ENCODE data around the gene HOXB1.

DNA sequence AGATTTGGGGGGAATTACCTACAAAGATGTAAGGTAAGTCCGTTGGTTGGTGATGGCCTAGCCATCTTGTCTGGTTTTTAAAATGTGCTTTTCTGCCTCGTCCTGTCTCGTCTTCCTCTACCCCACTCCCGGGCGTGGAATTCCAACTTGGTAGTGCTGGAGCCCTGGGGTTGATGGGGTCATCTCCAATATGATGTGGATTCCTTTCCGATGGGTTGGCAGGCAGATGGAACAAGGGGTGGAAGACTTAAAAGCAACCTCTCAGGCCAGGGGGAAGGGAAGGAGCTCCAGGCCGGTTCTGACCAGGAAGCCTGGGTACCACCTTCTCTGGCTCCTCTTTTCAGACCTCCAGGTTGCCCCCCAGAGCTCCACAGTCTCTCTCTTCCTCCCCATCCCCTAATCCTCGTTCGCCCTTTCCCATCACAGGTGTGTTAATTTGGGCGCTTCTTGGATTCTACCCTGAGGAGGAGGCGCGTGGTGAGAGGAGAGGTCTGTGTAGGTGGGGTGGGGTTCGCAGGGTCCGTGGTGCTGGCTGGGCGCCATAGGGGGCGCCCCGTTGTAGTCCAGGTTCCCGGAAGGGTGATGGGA, 19.2 kb upstream of the HOXB1 start:
- TF ChIP-seq, protein P1, sequence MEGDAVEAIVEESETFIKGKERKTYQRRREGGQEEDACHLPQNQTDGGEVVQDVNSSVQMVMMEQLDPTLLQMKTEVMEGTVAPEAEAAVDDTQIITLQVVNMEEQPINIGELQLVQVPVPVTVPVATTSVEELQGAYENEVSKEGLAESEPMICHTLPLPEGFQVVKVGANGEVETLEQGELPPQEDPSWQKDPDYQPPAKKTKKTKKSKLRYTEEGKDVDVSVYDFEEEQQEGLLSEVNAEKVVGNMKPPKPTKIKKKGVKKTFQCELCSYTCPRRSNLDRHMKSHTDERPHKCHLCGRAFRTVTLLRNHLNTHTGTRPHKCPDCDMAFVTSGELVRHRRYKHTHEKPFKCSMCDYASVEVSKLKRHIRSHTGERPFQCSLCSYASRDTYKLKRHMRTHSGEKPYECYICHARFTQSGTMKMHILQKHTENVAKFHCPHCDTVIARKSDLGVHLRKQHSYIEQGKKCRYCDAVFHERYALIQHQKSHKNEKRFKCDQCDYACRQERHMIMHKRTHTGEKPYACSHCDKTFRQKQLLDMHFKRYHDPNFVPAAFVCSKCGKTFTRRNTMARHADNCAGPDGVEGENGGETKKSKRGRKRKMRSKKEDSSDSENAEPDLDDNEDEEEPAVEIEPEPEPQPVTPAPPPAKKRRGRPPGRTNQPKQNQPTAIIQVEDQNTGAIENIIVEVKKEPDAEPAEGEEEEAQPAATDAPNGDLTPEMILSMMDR (IDR thresholded peaks at IDR 0.05; ENCODE audit: control extremely low read depth in 1 of 3, insufficient read depth in 1 of 3, low read depth in 1 of 3, low read length in 3 of 3): no peak
- TF ChIP-seq, protein P2, sequence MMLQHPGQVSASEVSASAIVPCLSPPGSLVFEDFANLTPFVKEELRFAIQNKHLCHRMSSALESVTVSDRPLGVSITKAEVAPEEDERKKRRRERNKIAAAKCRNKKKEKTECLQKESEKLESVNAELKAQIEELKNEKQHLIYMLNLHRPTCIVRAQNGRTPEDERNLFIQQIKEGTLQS (IDR thresholded peaks at IDR 0.05; ENCODE audit: insufficient read depth, low read depth, low read length): no peak
- TF ChIP-seq RFX5 (IDR thresholded peaks at IDR 0.05; ENCODE audit: borderline replicate concordance, low read depth, low read length) (no peak), MAFK (IDR thresholded peaks at IDR 0.05; ENCODE audit: low read depth, low read length) (no peak), RAD21 (IDR thresholded peaks at IDR 0.05 in 1 of 2, conservative IDR thresholded peaks at IDR 0.05 in 1 of 2; ENCODE audit: low read depth in 2 of 2, low read length in 2 of 2) (no peak), POU5F1 (IDR thresholded peaks at IDR 0.05; ENCODE audit: low read depth, low read length) (no peak), CBX5 (IDR thresholded peaks at IDR 0.05; ENCODE audit: low read depth, low read length) (no peak), YY1 (IDR thresholded peaks at IDR 0.05; ENCODE audit: low read depth, low read length) (no peak)
- TF ChIP-seq, protein P3, sequence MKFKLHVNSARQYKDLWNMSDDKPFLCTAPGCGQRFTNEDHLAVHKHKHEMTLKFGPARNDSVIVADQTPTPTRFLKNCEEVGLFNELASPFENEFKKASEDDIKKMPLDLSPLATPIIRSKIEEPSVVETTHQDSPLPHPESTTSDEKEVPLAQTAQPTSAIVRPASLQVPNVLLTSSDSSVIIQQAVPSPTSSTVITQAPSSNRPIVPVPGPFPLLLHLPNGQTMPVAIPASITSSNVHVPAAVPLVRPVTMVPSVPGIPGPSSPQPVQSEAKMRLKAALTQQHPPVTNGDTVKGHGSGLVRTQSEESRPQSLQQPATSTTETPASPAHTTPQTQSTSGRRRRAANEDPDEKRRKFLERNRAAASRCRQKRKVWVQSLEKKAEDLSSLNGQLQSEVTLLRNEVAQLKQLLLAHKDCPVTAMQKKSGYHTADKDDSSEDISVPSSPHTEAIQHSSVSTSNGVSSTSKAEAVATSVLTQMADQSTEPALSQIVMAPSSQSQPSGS (IDR thresholded peaks at IDR 0.05; ENCODE audit: low read length): no peak
